Urothelium cell line (cell line): ENCODE results near the gene LAPTM4A.

Source experiments
- DNase-seq: peaks from one replicate; pipeline ENCODE4 v3.0.0; 2011; ENCODE audit warnings: low spot score, mixed read lengths
- FAIRE-seq: peaks from 2 replicates; lab custom pipeline; 2011; peaks lifted over from hg19 to GRCh38; lab: Jason Lieb, UNC

Gene LAPTM4A

DNA sequence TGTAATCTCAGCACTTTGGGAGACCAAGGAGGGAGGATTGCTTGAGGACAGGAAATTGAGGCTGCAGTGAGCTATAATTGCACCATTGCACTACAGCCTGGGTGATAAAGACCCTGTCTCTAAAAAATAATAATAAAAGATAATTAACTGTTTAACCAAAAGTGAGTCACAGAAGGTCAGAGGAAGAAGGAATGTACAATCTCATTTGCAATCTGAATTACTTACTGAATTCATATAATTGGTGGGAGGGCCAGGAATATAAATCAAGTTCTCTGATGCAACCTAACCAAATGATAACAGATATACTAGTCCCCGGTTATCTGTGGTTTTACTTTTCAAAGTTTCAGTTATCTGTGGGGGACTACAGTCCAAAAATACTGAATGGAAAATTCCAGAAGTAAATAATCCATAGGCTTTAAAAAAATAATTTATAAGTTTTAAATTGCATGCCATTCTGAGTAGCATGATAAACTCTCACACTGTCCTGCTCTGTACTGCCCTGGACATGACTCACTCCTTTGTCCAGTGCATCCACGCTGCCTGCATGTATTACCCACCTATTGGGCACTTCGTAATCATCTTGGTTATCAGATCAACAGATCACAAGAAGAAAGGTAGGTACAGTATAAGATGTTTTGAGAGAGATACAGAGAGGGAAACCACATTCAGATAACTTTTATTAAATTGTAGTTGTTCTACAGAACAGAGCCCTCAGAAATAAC, 26.2 kb downstream of the LAPTM4A start:
- DNase-seq: no peak
- FAIRE-seq: no peak

DNA sequence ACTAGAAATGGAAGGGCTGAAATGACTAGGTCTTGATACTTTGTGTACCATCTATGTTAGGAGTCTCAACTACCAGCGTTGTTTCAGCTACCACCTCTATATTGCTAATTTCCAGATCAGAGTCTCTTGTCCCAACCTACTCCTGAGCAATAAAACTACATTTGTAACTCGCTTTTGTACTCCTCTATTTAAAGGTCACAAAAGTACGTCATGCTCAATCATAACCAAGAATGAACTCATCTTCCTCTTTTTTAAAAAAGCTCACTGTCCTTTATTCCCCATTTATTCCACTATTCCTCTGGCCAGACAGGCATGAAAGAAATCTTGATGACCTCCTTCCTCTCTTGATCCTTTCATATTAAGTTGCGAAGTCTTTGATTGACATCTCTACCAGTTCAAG, 27.7 kb downstream of the LAPTM4A start:
- DNase-seq: no peak
- FAIRE-seq: no peak

DNA sequence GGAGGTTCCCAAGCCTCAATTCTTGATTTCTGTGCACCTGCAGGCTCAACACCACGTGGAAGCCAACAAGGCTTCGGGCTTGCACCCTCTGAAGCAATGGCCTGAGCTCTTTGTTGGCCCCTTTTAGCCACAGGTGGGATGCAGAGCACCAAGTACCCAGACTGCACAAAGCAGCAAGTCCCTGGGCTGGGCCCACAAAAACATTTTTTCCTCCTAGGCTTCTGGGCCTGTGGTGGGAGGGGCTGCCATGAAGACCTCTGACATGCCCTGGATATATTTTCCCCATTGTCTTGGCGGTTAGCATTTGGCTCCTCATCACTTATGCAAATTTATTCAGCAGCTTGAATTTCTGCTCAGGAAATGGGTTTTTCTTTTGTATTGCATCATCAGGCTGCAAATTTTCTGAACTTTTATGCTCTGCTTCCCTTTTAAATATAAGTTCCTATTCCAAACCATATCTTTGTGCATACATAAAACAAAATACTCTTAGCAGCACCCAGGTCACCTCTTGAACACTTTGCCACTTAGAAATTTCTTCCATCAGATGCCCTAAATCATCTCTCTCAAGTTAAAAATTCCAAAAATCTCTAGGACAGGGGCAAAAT, 29.9 kb downstream of the LAPTM4A start:
- FAIRE-seq (no peak), DNase-seq (no peak)

DNA sequence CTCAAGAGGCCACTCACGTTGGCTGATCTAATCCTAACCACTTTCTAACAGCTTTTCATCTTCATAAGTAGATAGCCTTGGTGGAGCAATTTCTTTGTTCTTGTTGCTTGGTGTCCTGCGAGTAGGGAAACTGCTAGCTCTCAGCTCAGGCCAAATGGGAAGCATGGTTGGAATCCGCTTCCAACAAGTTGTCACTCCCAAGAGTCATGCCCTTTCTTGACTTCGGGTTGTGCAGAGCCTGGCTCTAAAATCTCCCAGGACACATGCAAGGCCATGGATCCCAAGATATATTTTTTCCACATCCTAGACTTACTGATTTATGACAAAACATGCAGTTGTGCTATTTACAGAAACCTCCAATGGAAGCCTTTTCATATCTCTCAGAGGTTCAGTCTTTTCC, 31.7 kb downstream of the LAPTM4A start:
- no peak for FAIRE-seq
- no peak for DNase-seq

DNA sequence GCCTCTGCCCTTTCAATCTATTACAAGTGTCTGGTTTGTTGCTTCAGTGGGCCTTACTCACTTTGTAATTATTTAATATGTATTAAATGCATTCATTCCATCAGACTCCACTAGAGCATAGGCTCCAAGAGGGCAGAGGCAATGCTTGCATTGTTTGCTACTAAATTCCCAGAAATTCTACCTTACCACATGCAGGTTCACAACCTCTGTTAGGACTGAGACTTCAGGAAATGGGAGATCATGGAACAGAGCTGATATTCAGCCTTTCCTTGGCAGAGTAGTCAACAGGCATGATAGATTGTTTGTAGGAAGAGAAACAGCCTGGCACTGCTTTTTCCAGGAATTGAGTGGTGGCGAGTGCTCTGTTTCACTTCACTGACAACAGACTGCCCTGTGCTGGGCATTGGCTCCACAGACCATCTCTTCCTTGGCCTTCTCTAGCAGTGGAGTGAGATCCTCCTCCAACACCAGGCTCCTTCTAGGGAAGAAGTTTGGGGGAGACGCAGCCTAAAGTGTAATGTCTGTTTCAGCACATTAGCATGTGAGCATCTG, 32.8 kb downstream of the LAPTM4A start:
- FAIRE-seq (no peak), DNase-seq (no peak)

DNA sequence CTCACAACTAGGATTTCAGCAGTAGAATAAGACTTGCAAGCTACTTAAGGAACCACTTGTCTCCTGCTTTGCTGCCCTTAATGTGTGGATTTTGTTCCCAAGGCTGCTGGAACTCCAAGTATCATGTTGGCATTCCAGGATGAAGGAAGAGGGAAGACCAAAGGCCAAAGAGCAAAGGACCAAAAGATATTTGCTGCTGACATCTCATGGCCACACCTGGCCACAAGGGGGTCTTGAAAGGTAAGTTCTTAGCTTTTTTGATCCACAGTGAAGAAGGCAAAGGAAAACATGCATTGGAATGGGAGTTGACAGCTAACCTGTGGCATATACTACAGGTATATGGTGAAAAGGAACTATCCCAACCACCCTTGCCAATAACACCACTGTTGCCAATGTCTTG, 35.1 kb downstream of the LAPTM4A start:
- DNase-seq (no peak), FAIRE-seq (no peak)

DNA sequence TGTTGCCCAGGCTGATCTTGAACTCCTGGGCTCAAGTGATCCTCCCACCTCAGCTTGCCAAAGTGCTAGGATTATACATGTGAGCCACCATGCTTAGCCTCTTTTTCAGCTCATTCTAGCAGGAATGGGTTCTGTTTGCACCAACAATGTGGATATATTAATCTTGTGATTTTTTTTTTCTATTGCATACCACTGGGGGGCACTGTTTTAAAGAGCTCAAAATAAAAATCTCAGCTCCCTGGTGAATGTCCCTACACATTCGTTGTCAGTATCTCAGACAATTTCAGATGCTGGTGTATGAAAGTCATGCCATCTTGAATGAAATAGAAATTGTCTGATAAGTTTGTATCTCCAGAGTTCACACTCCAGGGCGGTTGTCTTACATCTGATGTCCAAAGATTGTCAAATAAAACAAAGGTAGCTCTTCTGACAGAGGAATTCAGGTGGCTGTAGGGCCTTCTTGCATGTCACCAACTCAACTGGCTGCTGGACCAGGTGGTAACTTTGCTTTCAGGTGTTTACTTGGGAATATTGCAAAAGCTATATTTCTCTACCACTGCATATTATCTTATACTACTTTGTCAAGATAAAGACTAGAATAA, 35.8 kb downstream of the LAPTM4A start:
- FAIRE-seq (no peak), DNase-seq (peak; percentile 59)

DNA sequence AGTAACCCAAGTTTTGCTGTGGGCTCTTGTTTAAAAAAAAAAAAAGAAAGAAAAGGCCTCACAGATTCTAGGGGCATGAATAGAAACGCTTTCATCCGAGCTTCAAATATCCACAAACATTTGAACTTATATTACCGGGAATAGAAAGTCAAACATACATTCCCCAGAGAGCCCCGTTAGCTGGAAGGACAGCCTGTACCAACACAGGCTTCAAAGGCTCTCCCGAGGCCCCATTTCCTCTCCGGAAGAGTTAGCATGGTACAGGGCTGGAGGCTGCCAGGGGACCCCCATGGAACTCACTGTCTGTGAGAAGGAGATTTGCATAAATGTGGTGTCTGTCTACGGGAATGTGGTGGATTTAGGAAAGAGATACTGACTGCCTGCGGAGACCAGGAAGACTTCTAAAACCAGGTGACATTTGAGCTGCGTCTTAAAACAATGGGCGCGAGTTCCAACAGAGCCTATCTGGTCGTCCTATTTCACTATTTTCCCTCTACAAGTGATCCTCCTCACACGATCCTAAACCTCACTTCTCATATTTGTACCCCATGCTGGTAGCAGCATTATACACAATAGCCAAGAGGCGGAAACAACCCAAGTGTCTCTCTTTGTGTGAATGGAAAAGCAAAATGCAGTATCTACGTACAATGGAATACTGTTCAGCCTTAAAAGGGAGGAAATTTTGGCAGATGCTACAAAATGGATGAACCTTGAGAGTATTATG, 38.1 kb downstream of the LAPTM4A start:
- DNase-seq (no peak), FAIRE-seq (no peak)

DNA sequence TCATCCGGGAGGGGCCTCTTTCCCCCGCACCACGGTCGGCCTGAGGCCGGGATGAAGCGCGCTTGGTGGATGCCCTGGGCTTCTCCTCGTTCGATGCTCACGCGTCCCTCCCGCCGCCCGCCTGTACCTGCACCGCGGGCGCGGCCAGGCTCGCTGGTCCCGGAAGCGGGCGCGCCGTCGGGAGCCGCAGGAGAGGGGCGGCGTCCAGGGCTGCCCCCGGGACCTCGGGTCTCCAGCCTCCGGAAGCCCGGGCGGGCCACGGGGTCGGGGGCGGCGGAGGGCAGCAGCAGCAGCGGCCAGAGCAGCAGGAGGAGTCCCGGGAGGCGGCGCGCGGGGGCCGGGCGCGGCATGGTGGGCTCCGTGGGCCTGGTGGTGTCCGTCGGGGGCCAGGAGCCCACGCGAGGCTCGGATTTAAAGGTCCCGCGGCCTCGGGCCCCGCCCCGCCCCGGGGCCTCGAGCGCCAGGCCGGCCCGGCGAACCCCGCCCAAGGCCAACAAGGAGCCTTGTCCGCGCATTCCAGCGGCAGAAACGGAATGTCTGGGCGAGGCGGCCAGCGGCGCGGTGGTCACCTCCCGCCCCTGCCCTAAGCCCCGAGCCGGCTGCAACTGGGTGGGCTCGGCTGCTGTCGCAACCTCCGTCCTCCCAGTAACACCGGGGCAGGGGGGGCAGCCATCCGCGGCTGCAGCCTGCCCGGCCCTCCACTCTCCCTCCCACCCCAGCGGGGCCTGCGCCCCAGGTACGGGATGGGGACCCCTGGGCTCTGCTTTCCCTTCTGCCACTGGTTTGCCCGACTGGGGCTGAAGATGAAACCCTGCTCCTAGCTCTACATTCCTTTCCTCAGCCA, 38.9 kb downstream of the LAPTM4A start, which contains the start of gene MATN3:
Gene MATN3, minus strand, starts transcription at position 387 of the 844 bp plus-strand sequence. Its CDS starts 37 bp downstream, at position 350.
- FAIRE-seq: no peak
- DNase-seq: peak; percentile 82

DNA sequence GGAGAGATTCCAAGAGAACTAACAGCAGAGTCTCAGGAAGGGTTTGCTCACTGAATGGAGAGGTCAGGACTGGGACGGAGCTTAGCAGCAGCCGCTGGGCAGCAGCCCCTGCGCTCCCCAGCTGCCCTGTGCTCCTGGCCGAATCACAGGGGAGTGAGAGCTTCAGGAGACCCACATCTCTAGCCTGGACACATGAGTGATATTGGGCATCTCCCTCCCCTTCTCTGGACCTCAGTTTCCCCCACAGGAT, 39.5 kb downstream of the LAPTM4A start:
- peak; percentile 29 for DNase-seq

DNA sequence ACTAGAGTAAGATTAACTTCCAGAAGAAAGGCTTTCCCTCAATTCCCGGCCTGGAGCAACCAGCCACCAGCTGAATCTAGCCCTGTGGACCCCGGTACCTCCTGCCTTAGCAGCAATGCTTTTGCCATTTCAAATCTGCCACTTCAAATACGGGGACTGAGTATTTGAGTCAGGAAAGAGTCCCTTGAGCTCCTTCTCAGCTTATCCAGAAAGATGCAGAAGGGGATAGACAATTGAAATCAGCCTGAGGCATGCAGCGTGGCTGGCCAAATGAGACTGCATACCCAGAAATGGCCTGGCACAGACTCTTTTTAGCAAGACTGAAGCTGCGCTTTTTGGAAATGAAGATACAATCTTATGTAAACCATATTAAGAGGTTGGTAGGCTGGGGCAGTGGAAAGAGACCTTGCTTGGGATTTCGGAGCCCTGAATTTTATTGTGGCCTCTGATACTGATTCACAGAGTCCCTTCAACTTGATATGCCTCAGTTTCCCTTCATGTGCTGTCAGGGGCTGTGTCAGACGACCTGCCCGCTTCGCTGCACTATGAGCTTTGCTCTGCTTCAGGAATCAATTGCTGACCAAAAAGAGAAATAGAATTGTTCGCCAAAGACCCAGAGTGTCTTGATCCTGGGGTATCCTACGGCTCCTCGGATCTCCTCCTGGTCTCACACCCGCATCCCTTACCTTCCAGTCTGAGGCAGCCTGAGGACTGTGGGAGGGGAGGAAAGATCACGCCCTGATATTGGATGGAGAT, 40.0 kb downstream of the LAPTM4A start:
- no peak for DNase-seq
- no peak for FAIRE-seq

More for the DNA sequence above, 39.5 kb downstream of the LAPTM4A start:
- FAIRE-seq: no peak

DNA sequence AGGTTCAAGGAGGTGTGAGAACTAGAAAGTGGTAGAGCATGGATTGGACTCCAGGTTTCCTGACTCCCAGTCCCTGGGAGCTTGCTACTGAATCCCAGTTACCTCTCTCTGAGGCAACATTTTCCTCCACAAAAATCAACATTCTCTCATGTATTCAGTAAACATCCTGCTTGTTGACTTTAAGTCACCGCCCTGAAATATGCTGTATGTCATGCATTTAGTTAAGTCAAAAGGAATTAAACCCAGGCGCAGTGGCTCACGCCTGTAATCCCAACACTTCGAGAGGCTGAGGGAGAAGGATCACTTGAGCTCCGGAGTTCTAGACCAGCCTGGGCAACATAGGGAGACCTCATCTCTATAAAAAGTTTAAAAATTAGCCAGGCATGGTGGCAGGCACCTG, 42.7 kb downstream of the LAPTM4A start:
- DNase-seq (no peak), FAIRE-seq (no peak)

DNA sequence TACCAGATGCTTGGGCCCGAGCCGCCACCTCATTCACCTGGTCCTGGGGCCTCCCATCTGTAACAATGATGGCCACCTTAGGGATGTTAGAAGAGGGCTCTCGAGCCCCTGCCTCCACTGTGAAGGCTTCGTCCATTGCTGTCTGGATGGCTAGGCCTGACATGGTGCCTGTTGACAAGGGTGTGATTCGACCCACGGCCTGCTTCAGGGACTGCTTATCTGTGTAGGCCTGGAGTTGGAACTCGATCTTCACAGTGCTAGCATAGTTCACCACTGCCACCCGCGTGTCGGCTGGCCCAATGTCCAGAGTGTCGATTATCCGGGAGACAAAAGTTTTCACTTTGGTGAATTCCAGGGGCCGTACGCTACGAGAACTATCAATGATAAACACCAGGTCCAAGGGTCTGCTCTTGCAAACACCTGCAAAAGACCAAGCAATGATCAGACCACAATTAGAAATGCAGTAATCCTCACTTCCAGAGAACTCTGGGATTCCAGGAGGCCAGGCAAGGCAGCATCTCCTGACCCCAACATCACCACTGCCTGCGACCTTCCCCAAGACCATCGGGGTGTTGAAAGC, 45.4 kb downstream of the LAPTM4A start:
- FAIRE-seq (no peak), DNase-seq (no peak)

DNA sequence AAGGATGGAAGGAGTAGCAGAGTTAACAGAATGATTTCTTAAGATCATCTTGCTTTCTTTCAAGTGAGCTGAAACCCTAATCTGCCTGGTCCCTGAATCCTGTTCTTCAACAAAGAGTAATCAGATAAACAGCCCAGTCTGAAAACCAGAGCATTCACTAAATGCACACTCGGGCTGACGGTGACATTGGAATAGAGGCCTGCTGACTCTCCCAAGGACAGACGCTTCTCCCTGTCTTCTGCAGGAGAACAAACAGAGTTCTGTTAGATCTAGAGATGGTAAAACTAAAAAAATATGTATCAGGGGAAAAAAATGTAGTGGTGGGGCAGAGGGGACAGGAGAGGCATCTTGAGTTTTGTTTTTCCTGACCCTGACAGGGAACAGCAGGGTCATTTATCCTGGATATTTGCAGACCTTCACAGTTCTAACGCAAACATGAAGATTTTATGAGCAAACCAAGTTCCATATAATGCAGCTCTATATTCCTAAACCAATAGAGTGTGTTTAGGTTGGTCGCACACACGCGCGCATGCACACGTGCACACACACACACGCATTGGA, 46.3 kb downstream of the LAPTM4A start:
- DNase-seq: no peak
- FAIRE-seq: no peak

DNA sequence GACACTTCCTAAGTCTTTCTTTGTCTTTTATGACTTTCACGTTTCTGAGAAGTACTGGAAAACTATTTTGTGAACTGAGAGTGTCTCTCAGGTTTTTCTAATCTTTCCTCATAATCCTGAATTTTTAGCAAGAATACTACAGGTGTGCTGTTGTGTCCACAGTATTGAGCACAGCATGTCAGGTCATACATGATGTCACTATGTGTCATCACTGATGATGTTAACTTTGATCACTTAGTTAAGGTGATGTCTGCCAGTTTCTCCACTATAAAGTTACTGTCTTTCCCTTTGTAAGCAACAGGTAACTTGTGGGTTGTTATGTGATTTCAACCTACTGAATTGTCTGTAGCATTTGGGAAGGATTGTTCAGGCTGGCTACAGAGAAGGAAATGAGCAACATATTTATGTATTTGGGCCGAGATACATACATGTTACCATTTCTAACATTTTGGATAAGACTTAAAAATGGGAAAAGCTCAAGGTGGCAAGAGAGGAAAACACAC, 50.0 kb downstream of the LAPTM4A start:
- FAIRE-seq (no peak), DNase-seq (no peak)

DNA sequence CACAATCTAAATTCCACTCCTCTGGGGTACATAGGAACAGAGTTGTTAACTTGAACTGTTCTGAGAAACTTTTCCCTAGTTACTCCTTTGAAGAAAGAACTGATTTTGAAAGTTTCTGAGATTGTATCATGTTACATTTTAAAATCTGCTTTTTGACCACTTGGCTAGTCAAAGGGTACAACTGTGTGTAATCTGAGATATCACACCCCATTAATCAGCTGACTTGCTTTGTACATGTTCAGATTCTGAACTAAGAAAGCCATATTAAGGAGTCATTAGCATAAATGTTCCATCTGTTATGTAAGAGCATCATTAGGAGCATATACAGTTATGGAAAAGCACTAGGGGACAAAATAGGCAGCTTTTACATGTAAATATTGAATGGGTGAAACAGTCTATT, 57.7 kb downstream of the LAPTM4A start:
- DNase-seq (no peak), FAIRE-seq (no peak)

DNA sequence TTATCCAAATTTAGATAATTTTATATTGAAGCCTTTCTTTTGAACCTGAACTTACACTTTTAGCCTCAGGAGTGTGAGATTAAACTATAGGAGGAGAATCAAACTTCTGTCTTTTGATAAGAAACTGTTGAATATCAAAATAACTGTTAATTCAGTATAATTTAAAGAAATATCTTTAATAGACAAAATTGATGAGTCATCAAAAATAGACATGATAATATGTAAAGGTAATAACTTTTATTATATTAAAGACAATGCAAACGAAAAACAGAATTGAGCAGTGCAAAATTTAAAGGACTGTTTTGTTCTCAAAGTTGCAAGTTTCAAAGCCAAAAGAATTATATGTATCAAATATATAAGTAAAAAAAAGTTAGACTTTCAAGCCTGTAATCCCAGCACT, 59.5 kb downstream of the LAPTM4A start:
- FAIRE-seq (no peak), DNase-seq (no peak)

DNA sequence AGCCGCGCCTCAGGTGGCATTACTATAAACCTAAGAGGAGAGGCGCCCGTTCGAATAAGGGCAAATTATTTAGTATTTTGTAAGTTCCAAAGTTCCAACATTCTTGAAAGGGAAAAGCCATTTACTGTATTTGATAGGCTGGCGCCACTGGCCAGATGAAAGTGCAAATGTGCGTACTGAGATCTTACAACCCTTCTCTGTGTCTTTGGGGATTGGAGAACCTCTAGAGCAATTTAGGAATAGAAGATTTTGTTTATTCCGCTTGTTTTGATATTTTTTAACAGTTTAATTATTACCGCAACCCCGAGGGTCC, 61.1 kb downstream of the LAPTM4A start:
- DNase-seq: no peak
- no peak for FAIRE-seq
